RWPE1 (cell line): ENCODE data around the gene CNTNAP2.

ENCODE experiments used
- CTCF ChIA-PET: fragments of 350-600 bp; sonication (Branson Sonifier 250); formaldehyde crosslinking; extraction: SDS; loops from one replicate; lab custom pipeline; 2021; lab: Yijun Ruan, JAX
- POLR2A ChIA-PET: fragments of 400-600 bp; formaldehyde crosslinking; extraction: SDS; loops from one replicate; lab custom pipeline; 2020; ENCODE audit warnings: antibody characterized with exemption; ENCODE audit not compliant: low non-redundant PET; lab: Yijun Ruan, JAX
- DNase-seq: peaks from one replicate; pipeline ENCODE4 v3.0.0; 2012; ENCODE audit warnings: low spot score
- H3K27ac ChIP-seq: fragments of 450-650 bp; 2 replicates; pipeline ENCODE4 v1.5.1; 2017
- CTCF ChIP-seq: fragments of 450-650 bp; conservative IDR thresholded peaks from 2 replicates; pipeline ENCODE4 v1.5.1; 2017; ENCODE audit warnings: low read depth, mild to moderate bottlenecking

The CNTNAP2 gene

GRCh38 chr7:146636581-146636980, 520.0 kb downstream of the CNTNAP2 start:
- ChIA-PET POLR2A (no interaction called here), CTCF (no interaction called here)
- H3K27ac ChIP-seq = no peak overlapping the region
- TF ChIP-seq CTCF = no peak
- no peak for DNase-seq

DNA sequence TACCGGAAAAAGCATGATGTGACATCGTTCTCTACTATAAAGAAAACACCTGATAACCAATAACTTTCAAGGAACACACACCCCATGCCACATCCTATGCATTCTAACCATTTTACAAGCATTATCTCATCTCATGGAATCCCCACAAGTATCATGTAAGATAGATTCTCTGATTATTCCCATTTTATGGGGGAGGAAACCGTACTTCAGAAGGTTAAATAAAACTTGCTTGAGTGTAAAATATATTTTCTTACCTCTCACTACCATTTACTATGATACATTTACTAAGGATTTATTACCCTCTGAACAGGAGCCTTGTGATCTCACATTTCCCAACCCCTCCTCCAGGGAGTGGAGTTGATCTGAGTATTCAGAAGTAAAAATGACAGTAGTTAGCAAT, 522.7 kb downstream of the CNTNAP2 start:
- no peak for TF ChIP-seq CTCF
- no peak overlapping the region for H3K27ac ChIP-seq
- ChIA-PET POLR2A (no interaction called here), CTCF (no interaction called here)
- no peak for DNase-seq

DNA sequence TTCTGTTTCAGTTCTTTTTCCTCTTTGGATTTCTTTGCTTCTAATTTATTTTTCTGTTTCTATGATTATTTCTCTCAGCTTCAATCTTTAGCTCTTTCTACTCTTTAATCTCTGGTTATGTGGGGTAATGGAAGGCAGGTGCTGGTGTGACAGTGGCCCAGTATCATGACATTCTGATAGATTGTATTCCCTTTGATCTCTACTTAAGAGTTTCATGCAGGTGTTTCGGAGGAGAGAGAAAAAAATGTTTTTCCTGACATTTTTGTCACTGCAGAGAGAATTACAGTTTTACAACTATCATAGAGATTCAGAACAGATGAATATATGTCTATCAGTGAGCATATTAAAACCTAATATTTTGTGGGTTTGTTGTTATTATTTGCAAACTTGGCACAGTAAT, 524.9 kb downstream of the CNTNAP2 start:
- no peak overlapping the region for H3K27ac ChIP-seq
- POLR2A ChIA-PET = no interaction called here
- CTCF ChIA-PET = no interaction called here
- no peak for DNase-seq
- no peak for TF ChIP-seq CTCF

DNA sequence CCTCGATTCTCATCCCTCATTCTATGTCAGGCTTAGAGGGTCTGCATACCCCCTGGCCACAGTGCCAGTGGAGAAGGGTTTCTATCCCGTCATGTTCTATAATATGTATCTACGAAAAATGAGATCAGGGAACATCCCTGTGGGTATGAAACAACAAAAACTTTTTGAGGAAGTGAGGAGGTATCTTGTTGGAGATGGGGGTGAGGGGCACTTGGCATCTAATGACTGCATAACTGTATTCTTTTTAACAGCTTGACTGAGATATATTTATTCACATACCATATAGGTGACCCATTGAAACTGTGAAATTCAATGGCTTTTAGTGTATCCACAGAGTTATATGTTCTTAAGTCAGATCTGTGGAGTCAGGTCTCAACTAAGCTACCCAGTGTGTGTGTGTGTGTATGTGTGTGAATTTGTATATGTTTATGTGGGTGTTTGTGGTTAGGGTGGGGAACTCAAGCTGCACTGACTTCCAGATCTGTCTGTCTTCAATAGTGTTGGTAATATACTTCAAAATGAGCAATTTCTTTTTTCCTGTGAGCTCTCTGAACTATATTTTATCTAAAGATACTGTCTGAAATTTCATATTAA, 528.9 kb downstream of the CNTNAP2 start:
- TF ChIP-seq CTCF = no peak
- no peak overlapping the region for H3K27ac ChIP-seq
- no peak for DNase-seq
- ChIA-PET POLR2A (no interaction called here), CTCF (no interaction called here)

GRCh38 chr7:146647445-146647844, 530.8 kb downstream of the CNTNAP2 start:
- ChIA-PET POLR2A (no interaction called here), CTCF (no interaction called here)
- no peak for TF ChIP-seq CTCF
- no peak for DNase-seq
- H3K27ac ChIP-seq = no peak overlapping the region

DNA sequence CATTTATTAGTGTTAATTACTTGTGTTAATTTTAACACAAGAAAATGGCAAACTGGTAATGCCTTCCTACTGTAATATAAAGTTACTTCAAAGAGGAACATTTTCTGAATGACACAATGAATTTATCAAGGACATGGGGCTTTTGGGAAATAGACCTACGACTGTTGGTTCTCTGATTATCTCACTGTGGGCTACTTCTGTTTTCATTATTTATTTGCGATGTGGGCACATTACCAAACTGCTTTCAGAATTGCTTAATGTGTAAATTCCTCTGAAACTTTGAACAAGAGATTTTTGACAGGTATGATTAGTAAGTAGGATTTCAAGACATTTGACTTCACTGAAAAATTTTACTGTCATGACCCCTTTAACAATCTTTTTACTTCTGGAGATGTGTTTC, 535.6 kb downstream of the CNTNAP2 start:
- CTCF ChIA-PET = no interaction called here

More for the DNA sequence above, 535.6 kb downstream of the CNTNAP2 start:
- no peak for TF ChIP-seq CTCF
- H3K27ac ChIP-seq = no peak overlapping the region
- POLR2A ChIA-PET = no interaction called here
- DNase-seq = no peak
